OCI-LY3 (cell line): ENCODE measurements around the gene DOCK9.

Experiments used
- H2AFZ ChIP-seq: fragments of 200-600, 300-600 bp; shearing (Covaris generic); 2 replicates; pipeline ENCODE4 v1.6.0; 2014; ENCODE audit warnings: antibody characterized with exemption, low read depth, low read length
- H3K27ac ChIP-seq: fragments of 200-600, 300-600 bp; sonication (generic); 2 replicates; pipeline ENCODE4 v1.5.1; 2014; ENCODE audit warnings: mild to moderate bottlenecking, low read length, moderate library complexity, mixed read lengths
- H3K27me3 ChIP-seq: fragments of 200-600, 300-600 bp; sonication (generic); 2 replicates; pipeline ENCODE4 v1.6.1; 2014; ENCODE audit warnings: low read depth, low read length, mixed read lengths
- H3K36me3 ChIP-seq: fragments of 200-600, 300-600 bp; sonication (generic); replicated peaks from 2 replicates; pipeline ENCODE3; 2014; ENCODE audit warnings: low read depth, low read length, mixed read lengths
- H3K4me1 ChIP-seq: fragments of 300-600, 200-600 bp; sonication (generic); 2 replicates; pipeline ENCODE4 v1.6.1; 2014; ENCODE audit warnings: low read length, mixed read lengths
- H3K4me2 ChIP-seq: fragments of 200-600, 300-600 bp; sonication (generic); 2 replicates; pipeline ENCODE4 v1.6.1; 2014; ENCODE audit warnings: low read length, mixed read lengths
- H3K4me3 ChIP-seq: fragments of 300-600, 200-600 bp; sonication (generic); 2 replicates; pipeline ENCODE4 v1.5.1; 2014; ENCODE audit warnings: antibody characterized with exemption, mild to moderate bottlenecking, low read length, moderate library complexity
- H3K79me2 ChIP-seq: fragments of 300-600, 200-600 bp; shearing (Covaris generic); 2 replicates; pipeline ENCODE4 v1.6.1; 2014; ENCODE audit warnings: mild to moderate bottlenecking, low read length, mixed read lengths
- H3K9ac ChIP-seq: fragments of 300-600, 200-600 bp; shearing (Covaris generic); 2 replicates; pipeline ENCODE4 v1.6.0; 2014; ENCODE audit warnings: mild to moderate bottlenecking, low read length, moderate library complexity
- H3K9me3 ChIP-seq: fragments of 200-600, 300-600 bp; shearing (Covaris generic); 2 replicates; pipeline ENCODE4 v1.6.1; 2014; ENCODE audit warnings: low read length, mixed read lengths; ENCODE audit not compliant: insufficient read depth
- H4K20me1 ChIP-seq: fragments of 200-600, 300-600 bp; sonication (generic); 2 replicates; pipeline ENCODE4 v1.6.1; 2016; ENCODE audit warnings: low read length, mixed read lengths; ENCODE audit not compliant: insufficient read depth
- EZH2phosphoT487 ChIP-seq: fragments of 200-600 bp; shearing (Covaris generic); IDR thresholded peaks from 2 replicates; pipeline ENCODE4 v1.6.1; 2018; ENCODE audit warnings: antibody characterized with exemption, mixed run types, low read depth
- TF ChIP-seq, protein P1 (sequence below): fragments of 200-600, 300-600 bp; sonication (generic); IDR thresholded peaks from 2 replicates; pipeline ENCODE4 v1.5.1; 2014; ENCODE audit warnings: antibody characterized with exemption, low read length, low read depth

Gene DOCK9

GRCh38 chr13:98893371-98893770 is 84.5 kb downstream of the DOCK9 start:
- no peak for TF ChIP-seq EZH2phosphoT487
- TF ChIP-seq, protein P1, sequence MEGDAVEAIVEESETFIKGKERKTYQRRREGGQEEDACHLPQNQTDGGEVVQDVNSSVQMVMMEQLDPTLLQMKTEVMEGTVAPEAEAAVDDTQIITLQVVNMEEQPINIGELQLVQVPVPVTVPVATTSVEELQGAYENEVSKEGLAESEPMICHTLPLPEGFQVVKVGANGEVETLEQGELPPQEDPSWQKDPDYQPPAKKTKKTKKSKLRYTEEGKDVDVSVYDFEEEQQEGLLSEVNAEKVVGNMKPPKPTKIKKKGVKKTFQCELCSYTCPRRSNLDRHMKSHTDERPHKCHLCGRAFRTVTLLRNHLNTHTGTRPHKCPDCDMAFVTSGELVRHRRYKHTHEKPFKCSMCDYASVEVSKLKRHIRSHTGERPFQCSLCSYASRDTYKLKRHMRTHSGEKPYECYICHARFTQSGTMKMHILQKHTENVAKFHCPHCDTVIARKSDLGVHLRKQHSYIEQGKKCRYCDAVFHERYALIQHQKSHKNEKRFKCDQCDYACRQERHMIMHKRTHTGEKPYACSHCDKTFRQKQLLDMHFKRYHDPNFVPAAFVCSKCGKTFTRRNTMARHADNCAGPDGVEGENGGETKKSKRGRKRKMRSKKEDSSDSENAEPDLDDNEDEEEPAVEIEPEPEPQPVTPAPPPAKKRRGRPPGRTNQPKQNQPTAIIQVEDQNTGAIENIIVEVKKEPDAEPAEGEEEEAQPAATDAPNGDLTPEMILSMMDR, result no peak
- no peaks in the 10 kb centered on the region for H3K9me3 ChIP-seq

DNA sequence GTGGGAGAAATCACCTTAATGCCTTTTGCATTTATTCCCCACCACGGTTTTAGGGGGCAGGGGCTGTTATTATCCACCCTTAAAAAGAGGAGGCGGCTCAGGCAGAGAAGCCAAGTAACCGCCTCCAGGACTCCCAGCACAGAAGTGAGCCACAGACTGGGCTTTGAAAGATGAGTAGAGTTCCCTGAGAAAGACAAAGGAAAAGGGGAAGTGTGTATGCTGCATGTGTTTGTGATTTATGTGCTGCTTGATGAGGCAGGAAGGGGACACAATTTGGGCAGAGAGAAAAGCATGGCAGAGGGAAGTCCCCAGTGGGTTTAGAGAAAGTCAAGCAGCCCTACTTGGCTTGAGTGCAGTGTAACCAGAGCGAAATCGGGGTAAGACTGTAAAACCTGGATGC is 85.0 kb downstream of the DOCK9 start:
- no peaks in the 10 kb centered on the region for H3K27me3 ChIP-seq
- H3K27ac ChIP-seq, result no peak overlapping the region
- H3K4me2 ChIP-seq, result no peak overlapping the region
- H4K20me1 ChIP-seq, result no peaks in the 10 kb centered on the region
- no peaks in the 10 kb centered on the region for H3K36me3 ChIP-seq
- TF ChIP-seq EZH2phosphoT487, result no peak
- TF ChIP-seq, protein P1, result no peak
- no peak overlapping the region for H3K4me3 ChIP-seq
- no peak overlapping the region for H3K9ac ChIP-seq
- H3K4me1 ChIP-seq, result no peaks in the 10 kb centered on the region
- no peaks in the 10 kb centered on the region for H3K9me3 ChIP-seq
- H2AFZ ChIP-seq, result no peak overlapping the region
- no peaks in the 10 kb centered on the region for H3K79me2 ChIP-seq

More at GRCh38 chr13:98893371-98893770, 84.5 kb downstream of the DOCK9 start:
- no peak overlapping the region for H3K27ac ChIP-seq
- no peak overlapping the region for H3K4me3 ChIP-seq
- H3K36me3 ChIP-seq, result no peaks in the 10 kb centered on the region
- H3K27me3 ChIP-seq, result no peaks in the 10 kb centered on the region
- no peak overlapping the region for H3K4me2 ChIP-seq
- H4K20me1 ChIP-seq, result no peaks in the 10 kb centered on the region
- no peak overlapping the region for H2AFZ ChIP-seq
- H3K79me2 ChIP-seq, result no peaks in the 10 kb centered on the region
- H3K9ac ChIP-seq, result no peak overlapping the region
- no peaks in the 10 kb centered on the region for H3K4me1 ChIP-seq

GRCh38 chr13:98892077-98892476 is 85.8 kb downstream of the DOCK9 start:
- H2AFZ ChIP-seq, result no peak overlapping the region
- no peak overlapping the region for H3K4me3 ChIP-seq
- TF ChIP-seq, protein P1, result no peak
- TF ChIP-seq EZH2phosphoT487, result no peak
- H3K9ac ChIP-seq, result no peak overlapping the region
- no peaks in the 10 kb centered on the region for H3K27me3 ChIP-seq
- H3K27ac ChIP-seq, result no peak overlapping the region
- H3K79me2 ChIP-seq, result no peaks in the 10 kb centered on the region
- no peaks in the 10 kb centered on the region for H3K36me3 ChIP-seq
- H3K4me2 ChIP-seq, result no peak overlapping the region
- no peaks in the 10 kb centered on the region for H4K20me1 ChIP-seq
- no peaks in the 10 kb centered on the region for H3K9me3 ChIP-seq
- no peaks in the 10 kb centered on the region for H3K4me1 ChIP-seq

GRCh38 chr13:98890925-98891324 is 86.9 kb downstream of the DOCK9 start:
- Histone ChIP-seq H3K4me1 (no peaks in the 10 kb centered on the region), H4K20me1 (no peaks in the 10 kb centered on the region), H3K4me3 (no peak overlapping the region), H3K27me3 (no peaks in the 10 kb centered on the region), H3K79me2 (no peaks in the 10 kb centered on the region), H3K27ac (no peak overlapping the region), H3K9ac (no peak overlapping the region), H3K9me3 (no peaks in the 10 kb centered on the region), H3K36me3 (no peaks in the 10 kb centered on the region), H3K4me2 (no peak overlapping the region), H2AFZ (no peak overlapping the region)
- no peak for TF ChIP-seq EZH2phosphoT487
- TF ChIP-seq, protein P1, result no peak
